Fibroblast of the conjunctiva (primary cell): ENCODE measurements around the gene ARHGAP12.
A peak's percentile ranks its signal among the peaks of the same experiment; 100 is the strongest.

Experiments
- DNase-seq: peaks from one replicate; pipeline ENCODE4 v3.0.0-alpha.2; 2010; ENCODE audit warnings: low read depth

The ARHGAP12 gene

GRCh38 chr10:31875608-31876007, 53.0 kb downstream of the ARHGAP12 start:
- no peak for DNase-seq

DNA sequence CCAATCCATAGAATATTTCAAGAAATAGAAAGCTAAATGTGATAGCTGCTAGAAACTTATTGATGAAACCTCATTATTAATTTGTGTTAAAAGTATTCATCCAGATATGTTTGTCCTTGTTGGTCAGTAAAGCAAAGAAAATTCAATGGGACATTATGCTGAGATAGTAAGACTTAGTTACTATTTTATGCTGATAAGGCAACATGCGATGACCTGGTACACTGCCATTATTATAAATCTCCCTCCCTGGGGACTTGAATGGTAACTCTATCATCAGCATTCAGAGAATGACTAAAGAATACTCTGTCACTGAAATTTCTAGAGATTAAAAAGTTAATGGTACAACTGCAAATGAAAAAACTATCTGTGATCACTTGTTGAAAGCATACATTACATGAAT, 54.9 kb downstream of the ARHGAP12 start:
- no peak for DNase-seq

- DNase-seq: no peak
Measured at GRCh38 chr10:31871266-31872065, 57.2 kb downstream of the ARHGAP12 start.

GRCh38 chr10:31867646-31868045, 61.0 kb downstream of the ARHGAP12 start:
- DNase-seq: peak; percentile 22

DNA sequence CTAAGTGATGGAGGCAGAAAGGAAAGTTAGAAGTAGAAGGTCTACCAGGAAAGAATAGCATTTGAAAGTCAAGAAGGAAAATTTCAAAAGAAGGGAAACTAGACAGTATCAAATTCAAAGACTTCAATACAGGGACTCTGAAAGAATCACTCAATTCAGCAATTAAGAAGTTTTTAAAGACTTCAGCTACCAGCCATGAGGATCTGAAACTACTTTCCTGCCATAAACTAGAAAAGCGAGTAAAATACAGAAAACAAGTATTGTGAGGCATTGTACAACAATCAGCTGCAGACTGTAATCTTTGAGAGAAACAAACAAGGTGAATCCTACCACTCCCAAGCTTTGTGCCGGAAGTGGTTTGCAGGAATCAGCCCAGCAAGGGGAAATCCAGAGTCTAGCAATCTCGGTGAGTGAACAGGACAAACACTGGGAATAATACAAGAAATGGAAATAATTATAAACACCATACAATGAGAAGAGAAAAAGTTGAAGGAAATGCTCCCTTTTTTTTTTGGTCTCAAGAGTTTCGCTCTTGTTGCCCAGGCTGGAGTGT, 62.4 kb downstream of the ARHGAP12 start:
- DNase-seq: no peak

GRCh38 chr10:31864834-31865518, 63.7 kb downstream of the ARHGAP12 start:
- DNase-seq: no peak

DNA sequence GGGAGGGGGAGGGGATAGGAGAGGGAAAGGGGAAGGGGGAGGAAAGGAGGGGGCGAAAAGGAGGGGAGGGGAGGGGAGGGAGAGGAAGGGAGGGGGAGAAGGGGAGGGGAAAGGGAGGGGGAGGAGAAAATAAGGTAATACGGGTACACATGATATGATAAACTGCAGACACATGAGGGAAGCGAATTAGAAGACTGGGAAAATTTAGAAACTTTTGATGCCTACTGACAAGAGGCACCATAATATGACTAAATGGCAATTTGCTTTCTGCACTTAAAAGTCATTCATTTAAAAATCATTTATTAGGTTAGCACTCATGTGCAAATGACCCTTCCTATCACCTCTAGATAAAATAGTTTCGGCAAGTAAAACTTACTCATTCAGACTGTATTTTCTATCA, 73.6 kb downstream of the ARHGAP12 start:
- DNase-seq: no peak

DNA sequence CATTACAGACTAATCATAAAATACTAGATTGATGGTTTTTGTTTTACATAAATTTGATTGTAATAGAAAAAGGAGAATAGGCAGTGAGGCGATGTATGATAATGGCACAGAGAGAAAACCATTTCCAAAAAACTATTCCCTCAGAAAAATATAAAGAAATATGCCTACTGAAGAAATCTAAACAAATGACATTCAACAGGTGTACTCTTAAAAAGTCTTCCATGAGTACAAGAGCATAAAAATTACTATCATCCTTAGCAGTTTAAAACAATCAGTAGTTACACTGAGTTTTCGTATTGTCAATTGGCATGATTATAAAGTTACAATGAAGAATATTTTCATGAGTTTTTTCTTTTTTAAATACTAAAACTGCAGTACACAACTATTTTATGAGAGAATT, 75.0 kb downstream of the ARHGAP12 start:
- DNase-seq: no peak

DNA sequence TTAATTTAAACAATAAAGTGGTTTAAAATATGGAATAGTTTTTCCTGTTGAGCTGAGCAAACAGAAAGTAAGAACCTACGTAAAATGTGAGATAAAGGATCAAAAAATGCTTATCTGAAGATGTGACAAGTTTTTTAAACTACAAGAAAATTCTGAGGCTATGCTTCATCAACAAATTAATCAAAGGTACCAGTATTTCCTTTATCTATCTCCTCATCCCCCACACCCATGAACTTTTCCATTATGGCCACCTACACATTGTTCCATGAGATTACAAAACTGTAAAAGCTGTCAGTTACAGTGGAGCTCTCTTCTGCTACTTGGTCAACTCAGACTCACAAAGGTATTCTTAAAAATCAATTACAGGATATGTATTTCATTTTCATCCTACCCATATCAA, 77.4 kb downstream of the ARHGAP12 start:
- no peak for DNase-seq

DNA sequence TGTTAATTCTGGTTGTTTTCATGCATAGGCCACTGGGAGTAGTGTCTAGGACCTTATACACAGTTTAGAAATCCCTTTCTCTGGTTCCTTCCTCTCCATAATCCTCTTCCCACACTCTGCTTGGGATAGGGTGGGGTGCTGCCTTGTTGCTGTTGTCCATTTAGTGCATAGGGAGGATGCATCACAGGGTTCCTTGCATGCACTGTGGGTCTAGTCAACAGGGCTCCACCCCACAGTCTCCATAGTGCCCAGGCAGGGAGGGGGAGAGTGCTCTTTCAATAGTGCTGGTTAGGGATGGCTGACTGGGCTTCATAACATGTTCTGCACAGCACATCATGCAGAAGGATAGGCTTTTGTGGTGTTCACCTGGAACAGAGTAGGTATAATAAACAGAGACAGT, 81.1 kb downstream of the ARHGAP12 start:
- DNase-seq: no peak

DNA sequence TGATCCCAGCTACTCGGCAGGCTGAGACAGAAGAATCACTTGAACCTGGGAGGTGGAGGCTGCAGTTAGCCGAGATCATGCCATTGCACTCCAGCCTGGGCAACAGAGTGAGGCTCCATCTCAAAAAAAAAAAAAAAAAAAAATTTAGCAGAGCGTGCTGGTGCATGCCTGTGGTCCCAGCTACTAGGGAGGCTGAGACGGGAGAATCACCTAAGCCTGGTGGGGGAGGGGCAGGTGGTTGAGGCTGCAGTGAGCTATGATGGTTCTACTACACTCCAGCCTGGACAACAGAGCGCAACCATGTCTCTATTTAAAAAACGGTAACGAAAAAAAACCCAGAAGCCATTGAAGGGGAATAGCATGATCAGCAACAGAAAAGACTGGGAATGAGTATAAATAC, 89.9 kb downstream of the ARHGAP12 start:
- no peak for DNase-seq

GRCh38 chr10:31838065-31838464, 90.6 kb downstream of the ARHGAP12 start:
- no peak for DNase-seq

- DNase-seq: no peak
Measured at GRCh38 chr10:31836569-31837406, 91.8 kb downstream of the ARHGAP12 start.

DNA sequence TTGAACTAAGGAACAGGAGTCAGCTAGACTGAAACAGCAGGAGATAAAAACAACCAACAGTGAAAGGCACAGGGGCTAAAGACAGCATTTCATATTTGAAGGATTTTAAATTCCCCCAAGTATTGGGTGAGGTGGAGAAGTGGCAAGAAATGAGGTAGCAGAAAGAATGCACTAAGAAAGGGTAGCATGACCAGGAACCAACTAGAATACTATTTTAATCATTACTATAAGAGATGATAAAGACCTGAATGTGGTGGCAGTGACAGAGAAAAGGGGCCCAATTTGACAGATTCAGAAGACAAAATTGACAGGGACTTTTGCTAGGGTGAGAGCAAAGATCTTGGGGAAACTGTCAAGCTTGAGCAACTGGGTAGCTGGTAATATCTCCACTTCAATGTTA, 94.9 kb downstream of the ARHGAP12 start:
- DNase-seq: no peak

GRCh38 chr10:31832261-31832660, 96.4 kb downstream of the ARHGAP12 start:
- no peak for DNase-seq

GRCh38 chr10:31830887-31831286, 97.7 kb downstream of the ARHGAP12 start:
- DNase-seq: no peak

DNA sequence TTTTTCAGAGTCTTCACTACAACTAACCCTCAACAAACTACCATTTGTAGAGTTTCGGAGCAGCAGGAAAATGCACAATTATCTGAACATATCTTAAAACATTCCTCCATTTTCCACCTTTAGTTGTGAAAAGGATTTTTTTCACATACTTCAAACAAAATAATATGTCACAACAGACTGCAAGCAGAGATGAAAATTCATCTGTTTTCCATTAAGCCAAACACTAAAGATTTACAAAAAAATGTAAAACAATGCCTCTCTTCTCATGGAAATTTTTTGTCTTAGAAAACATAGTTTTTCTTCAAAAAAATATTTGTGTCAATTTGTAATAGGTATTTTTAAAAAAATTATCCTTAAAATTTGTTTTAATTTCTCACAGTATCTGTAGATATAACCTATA, 98.9 kb downstream of the ARHGAP12 start:
- no peak for DNase-seq

DNA sequence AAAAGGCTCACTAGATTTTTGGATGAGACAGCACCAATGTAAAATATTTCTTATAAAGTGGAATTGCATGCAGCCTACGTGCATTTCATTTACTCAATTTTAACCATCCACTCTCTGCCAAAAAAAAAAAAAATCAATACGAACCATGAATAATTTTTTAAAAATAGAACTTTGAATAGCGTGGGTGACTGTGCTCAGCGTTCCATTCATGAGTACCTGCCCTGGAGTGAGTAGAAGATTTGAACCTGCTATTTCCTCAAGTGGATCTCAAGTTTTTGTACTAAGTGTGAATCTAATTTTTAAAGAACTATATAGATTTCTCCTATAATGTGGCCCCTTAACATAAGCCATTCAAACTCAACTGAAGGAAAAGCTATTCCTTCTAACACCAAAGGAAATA, 105.3 kb downstream of the ARHGAP12 start:
- DNase-seq: no peak

- no peak for DNase-seq
Measured at GRCh38 chr10:31822616-31823318, 105.9 kb downstream of the ARHGAP12 start.

DNA sequence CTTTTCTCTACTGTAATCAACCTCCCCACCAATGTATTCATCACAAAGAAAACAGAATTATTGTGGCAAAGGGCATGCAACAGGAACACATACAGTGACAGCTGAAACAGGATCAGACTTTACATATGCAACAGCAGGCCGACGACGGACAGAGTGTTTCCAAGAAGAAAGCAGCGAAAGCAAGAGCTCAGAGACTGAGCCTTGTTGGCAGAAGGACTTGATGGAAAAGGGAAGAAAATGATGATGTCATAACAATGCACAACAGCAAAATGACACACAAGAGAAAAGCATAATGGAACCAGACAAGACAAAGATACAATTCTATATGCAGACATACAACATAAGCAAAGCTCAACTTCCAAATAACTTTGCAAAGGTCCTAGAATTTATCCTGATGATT, 106.5 kb downstream of the ARHGAP12 start:
- DNase-seq: no peak

- no peak for DNase-seq
Measured at GRCh38 chr10:31820778-31821369, 107.8 kb downstream of the ARHGAP12 start.
